HuH-7 (cell line): ENCODE results near the gene GPR3.
A peak's percentile ranks its signal among the peaks of the same experiment; 100 is the strongest.
"Not testable (repeated sequence)": the region's sequence is repeated elsewhere in the genome, so short reads cannot be mapped to it uniquely, and the experiment has no call there.

Experiments used
- DNase-seq: peaks from one replicate; pipeline ENCODE4 v3.0.0; 2011; ENCODE audit warnings: low spot score

The GPR3 gene

DNA sequence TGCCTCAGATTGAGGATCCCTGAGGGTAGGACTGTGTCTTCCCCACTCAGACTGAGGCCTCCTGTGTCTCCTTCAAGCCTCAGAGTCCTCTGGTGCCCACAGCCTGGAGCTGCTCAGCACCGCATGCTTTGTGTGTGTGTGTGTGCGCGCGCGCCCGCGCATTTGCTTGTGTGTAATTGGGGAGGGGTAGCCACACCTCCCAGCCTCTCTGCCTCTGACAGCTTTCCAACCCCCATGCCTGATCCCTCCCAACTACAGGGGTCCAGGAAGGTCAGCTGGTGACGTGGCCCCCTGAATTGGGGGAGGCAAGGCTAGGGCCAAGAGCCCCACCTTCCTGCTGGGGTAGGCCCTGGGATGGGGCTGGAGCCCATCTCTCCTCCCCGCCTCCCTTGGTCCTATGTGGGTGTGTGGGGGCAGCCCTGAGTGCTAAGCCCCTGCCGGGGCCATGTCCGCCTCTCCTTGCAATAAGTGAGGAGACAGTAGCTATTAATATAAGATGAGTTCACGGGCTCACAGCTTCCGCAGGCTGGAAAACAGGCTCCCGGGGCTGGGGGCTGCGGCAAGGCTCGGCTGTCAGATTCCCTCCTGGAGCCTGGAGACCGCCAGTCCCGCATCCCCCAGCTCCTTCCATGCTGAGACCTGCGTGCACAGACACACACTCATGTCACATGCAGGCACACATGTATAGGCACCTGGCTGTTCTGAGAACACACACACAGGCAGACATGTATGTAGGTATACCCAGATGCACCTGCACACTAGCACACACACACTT is 7.0 kb downstream of the GPR3 start:
- DNase-seq, result no peak

- DNase-seq, result no peak
These were observed 7.9 kb downstream of the GPR3 start for GRCh38 chr1:27400082-27400962.

GRCh38 chr1:27400963-27401341 is 8.5 kb downstream of the GPR3 start:
- DNase-seq, result no peak

GRCh38 chr1:27402349-27402754 is 9.9 kb downstream of the GPR3 start:
- peak; percentile 47 for DNase-seq

- no peak for DNase-seq
These were observed 10.8 kb downstream of the GPR3 start for GRCh38 chr1:27403065-27403726.

DNA sequence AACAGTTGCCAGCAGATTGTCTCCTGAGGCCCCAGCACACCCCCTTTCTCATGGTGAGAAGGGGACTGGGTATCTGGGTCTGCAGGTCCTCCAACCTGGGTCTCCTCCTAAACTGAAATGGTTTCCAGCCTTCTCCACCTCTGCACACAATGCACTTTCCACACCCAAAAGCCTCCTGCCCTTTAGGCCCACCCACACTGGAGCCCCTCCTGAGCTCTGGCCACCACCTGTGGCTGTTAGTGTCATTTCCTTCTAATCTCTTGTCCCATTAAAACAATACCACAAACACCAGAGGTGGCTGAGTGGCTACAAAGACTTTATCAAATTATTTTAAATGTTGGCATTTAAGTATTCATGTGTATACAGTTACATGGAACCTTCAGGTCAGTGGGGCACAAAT is 11.5 kb downstream of the GPR3 start:
- no peak for DNase-seq

GRCh38 chr1:27405074-27405473 is 12.7 kb downstream of the GPR3 start:
- no peak for DNase-seq

GRCh38 chr1:27405598-27406361 is 13.4 kb downstream of the GPR3 start:
- not testable (repeated sequence) for DNase-seq

- no peak for DNase-seq
These were observed 13.9 kb downstream of the GPR3 start for GRCh38 chr1:27406362-27406680.

- DNase-seq, result not testable (repeated sequence)
These were observed 14.4 kb downstream of the GPR3 start for GRCh38 chr1:27406791-27407190.

GRCh38 chr1:27408151-27408550 is 15.7 kb downstream of the GPR3 start:
- DNase-seq, result no peak

DNA sequence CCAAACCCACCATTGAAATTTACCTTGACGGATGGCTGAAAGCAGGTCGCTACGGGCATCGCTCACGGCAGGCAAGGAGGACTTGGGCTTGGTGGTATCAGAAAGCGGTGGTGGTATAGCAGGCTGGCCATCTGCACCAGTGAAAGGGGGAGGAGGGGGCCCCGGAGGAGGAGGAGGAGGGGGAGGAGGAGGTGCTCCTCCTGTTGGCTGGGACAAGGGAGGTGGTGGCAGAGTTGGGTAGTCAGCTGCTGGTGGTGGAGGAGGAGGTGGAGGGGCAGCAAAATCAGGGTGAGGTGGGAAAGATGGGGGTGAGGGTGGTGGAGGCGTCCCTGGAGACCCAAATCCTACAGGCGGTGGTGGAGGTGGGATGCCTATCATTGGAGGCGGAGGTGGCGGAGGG is 17.2 kb downstream of the GPR3 start:
- DNase-seq, result no peak

DNA sequence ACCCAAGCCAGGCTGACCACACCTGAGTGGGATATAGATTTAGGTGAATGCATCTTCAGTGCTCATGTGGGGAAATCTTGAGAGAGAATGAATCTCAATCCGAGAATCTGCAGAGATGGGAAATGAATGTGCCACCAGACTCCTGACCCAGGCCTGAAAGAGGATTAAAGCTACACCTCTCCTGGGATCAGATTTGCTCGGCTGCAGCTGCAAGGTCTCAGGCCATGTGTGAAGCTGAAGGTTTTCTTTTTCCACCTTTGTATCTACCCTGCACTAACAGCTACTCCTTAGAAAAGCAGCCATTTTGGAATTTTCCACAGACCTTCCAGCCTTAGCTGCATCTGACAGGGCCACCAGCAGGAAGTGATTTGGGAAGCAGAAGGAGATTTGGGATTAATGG is 18.3 kb downstream of the GPR3 start:
- DNase-seq, result no peak

DNA sequence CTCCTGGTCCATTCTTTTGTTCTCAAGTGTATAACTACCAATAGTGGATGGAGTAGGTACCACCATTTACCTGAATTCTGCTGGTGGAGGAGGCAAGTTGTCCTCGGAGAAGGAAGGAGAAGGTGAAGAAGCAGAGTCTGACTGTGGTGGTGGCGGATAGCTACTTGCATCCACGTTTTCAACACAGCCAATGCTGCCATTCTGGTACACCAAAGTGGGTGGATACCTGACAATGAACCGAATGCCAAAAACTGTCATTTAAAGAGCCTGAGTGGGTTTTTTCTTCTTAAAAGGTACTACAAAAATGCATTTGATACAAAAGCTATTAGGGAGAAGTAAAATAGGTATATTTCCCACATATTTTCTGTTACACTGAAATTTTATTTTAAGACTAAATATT is 20.1 kb downstream of the GPR3 start:
- no peak for DNase-seq

DNA sequence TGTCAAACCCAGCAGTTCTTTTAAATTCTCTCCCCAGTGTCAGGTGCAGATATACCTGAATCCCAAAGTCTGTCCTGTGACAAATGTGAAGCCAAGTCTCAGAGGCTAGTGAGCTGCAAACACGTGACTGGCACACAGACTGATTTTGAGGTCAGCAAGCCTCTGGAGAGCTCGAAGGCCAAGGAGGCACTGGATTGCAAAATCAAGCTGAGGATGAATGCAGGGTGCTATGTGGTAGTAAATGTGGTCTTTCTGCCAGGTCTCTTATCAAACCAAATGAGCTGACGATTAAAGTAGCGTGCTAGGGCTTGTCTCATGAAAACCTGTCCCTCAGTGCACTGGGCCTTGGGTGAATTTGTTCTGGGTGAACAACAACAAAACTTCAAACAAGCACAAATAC is 20.6 kb downstream of the GPR3 start:
- DNase-seq, result no peak

DNA sequence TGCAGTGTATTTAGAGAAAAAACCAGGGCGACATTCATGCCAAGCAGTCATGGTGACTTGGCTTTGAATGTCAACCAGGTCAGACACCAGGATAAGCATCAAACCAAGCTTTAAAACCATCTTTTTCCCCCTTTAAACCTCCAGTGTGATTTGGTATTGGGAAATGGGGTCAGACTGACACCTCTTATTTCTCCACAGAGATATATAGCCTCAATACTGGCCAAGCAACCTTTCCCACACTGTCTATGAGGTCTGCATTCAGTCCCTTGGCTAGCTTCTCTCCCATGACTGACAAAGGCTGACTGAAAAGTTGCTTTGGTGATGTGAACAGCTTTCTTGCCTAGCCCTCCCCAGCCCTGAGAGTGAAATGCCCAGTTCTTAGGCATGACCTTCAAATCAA is 21.7 kb downstream of the GPR3 start:
- no peak for DNase-seq

GRCh38 chr1:27416387-27417111 is 24.1 kb downstream of the GPR3 start:
- no peak for DNase-seq

GRCh38 chr1:27417713-27418112 is 25.3 kb downstream of the GPR3 start:
- DNase-seq, result no peak

DNA sequence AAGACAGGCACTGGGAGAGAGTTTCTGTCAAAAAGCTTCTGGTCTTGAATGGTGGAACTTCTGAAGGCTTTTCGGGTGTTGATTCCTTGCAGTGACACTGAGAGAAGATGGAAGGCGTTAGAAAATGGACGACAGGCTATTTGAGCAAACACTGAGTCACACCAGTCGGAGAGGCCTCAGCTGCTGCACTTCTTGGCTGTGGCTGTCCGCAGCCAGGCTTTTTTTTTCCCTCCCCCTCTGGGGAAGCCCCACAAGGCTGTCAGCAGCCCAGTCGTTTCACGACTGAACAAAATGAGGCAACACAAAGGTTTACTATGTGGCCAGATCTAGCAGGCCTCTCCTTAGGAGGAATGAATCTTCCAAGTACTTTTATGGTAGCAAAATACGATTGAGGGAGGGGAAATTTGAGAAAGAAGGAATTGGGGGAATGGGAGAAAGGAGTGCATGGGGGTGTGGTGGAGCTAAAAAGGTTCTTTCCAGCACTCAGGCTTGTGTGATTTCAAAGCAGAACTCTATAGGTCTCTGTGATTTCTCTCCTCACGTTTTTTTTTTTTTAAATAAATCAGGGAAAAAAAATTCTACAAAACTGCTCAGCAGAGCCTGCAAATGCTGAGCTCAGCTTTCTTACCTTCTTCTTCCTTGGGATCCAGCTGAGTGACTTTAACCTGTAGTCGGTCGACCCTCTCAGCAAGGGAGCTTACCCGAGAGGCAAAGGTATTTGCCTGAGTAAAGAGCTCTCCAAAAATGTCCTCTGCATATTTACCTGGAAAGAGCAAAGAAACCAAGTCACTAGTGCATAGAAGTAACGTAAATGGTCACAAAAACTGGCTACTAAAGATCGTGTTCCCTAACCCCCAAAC is 26.1 kb downstream of the GPR3 start:
- no peak for DNase-seq

DNA sequence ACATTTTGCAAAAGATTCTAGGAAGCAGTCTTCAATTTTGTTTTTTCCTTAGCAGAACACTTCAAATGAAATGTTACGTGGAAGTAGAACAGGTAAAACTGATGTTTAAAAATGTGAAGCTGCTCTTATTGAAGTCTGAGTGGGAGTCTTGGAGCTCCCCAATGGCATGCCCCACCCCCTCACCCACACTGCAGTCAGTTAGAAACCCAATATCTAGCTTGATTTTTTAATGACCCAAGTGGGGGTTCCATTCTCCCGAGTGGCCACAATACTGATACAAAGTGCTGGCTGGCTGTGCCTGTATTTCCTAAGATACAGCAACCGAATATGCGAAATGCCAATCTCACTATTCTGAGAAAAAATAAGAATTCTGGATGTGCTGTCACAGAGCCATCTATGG is 31.3 kb downstream of the GPR3 start:
- DNase-seq, result no peak

GRCh38 chr1:27427329-27427728 is 34.9 kb downstream of the GPR3 start:
- DNase-seq, result no peak
